A549 (cell line): ENCODE measurements around the gene ZSCAN22. TPM values are rescaled to one million over a fixed set of nuclear protein-coding genes. Genes with fewer than 3 reads are reported as not detected.

Experiments used
- ATAC-seq, 2 experiments: fragments of 200-7000 bp in 1 of 2; fragments of >200 bp in 1 of 2; cut with Nextera tagmentation in 1 of 2; cut with Tn5 transposase in 1 of 2; 3 replicates each; pipeline versions ENCODE4 v1.8.0 to v1.9.1; 2018 to 2020; ENCODE audit warnings: mild to moderate bottlenecking in 1 of 2, moderate library complexity in 1 of 2
- CTCF ChIA-PET: fragments of 300-600 bp; sonication (Branson Sonifier 250); formaldehyde crosslinking; extraction: SDS; loops from one replicate; lab custom pipeline; 2021; ENCODE audit warnings: antibody characterized with exemption, inconsistent platforms; lab: Yijun Ruan, JAX
- POLR2A ChIA-PET: fragments of 350-600 bp; formaldehyde crosslinking; extraction: SDS; loops from one replicate; lab custom pipeline; 2021; ENCODE audit warnings: antibody characterized with exemption, inconsistent platforms; lab: Yijun Ruan, JAX
- DNase-seq, 2 experiments: peaks; one replicate each; pipeline versions ENCODE4 v3.0.0 to v3.0.0-alpha.2; 2011 to 2016; ENCODE audit warnings: low read depth in 1 of 2, low spot score in 1 of 2
- FAIRE-seq: peaks from 2 replicates; lab custom pipeline; 2011; peaks lifted over from hg19 to GRCh38; lab: Jason Lieb, UNC
- H3K27ac ChIP-seq, 2 experiments: fragments of >200 bp; sonication (Bioruptor Twin); formaldehyde crosslinking; 3 replicates each; pipeline ENCODE4 v1.5.1; 2016 to 2017
- H3K4me1 ChIP-seq: fragments of >200 bp; sonication (Bioruptor Twin); formaldehyde crosslinking; 3 replicates; pipeline ENCODE4 v1.6.1; 2016
- H3K4me2 ChIP-seq: fragments of >200 bp; sonication (Bioruptor Twin); formaldehyde crosslinking; 3 replicates; pipeline ENCODE4 v1.6.1; 2016
- H3K4me3 ChIP-seq: fragments of >200 bp; sonication (Bioruptor Twin); formaldehyde crosslinking; 3 replicates; pipeline ENCODE4 v1.5.1; 2016
- H3K9me3 ChIP-seq: fragments of >200 bp; sonication (Bioruptor Twin); formaldehyde crosslinking; 3 replicates; pipeline ENCODE4 v1.6.1; 2016
- CBX2 ChIP-seq: fragments of 200-600 bp; sonication (generic); IDR thresholded peaks from 2 replicates; pipeline ENCODE4 v1.6.1; 2016; ENCODE audit warnings: low read depth, mild to moderate bottlenecking, borderline replicate concordance
- ESRRA ChIP-seq: fragments of 150-350 bp; IDR thresholded peaks from 2 replicates; pipeline ENCODE4 v1.6.1; 2014; ENCODE audit warnings: mild to moderate bottlenecking, low read length, borderline replicate concordance
- FOSL2 ChIP-seq, 2 experiments: fragments of 450-650 bp in 1 of 2; fragments of >200 bp in 1 of 2; sonication (Bioruptor Twin) in 1 of 2; formaldehyde crosslinking; IDR thresholded peaks; 2 replicates each; pipeline versions ENCODE4 v1.5.0 to v1.6.1; 2016 to 2020; ENCODE audit warnings: mild to moderate bottlenecking in 1 of 2, moderate library complexity in 1 of 2
- FOXS1 ChIP-seq: fragments of 250-450 bp; sonication (Bioruptor Pico); IDR thresholded peaks from 2 replicates; pipeline ENCODE4 v1.5.0; 2020; ENCODE audit warnings: mild to moderate bottlenecking, moderate library complexity
- HEYL ChIP-seq: fragments of 250-450 bp; sonication (Bioruptor Pico); IDR thresholded peaks from 2 replicates; pipeline ENCODE4 v1.8.0; 2021; ENCODE audit warnings: mild to moderate bottlenecking, moderate library complexity
- HOXA7 ChIP-seq: fragments of 250-450 bp; sonication (Bioruptor Pico); IDR thresholded peaks from 2 replicates; pipeline ENCODE4 v1.5.0; 2020; ENCODE audit warnings: mild to moderate bottlenecking, moderate library complexity
- HOXB13 ChIP-seq: fragments of 250-450 bp; sonication (Bioruptor Pico); IDR thresholded peaks from 2 replicates; pipeline ENCODE4 v1.5.0; 2020; ENCODE audit warnings: low read depth, mild to moderate bottlenecking, moderate library complexity
- JUN ChIP-seq, 2 experiments: fragments of >200 bp; sonication (Bioruptor Twin); formaldehyde crosslinking; IDR thresholded peaks; 2 replicates in 1 of 2; 3 replicates in 1 of 2; pipeline ENCODE4 v1.6.1; 2016 to 2017
- MYC ChIP-seq: IDR thresholded peaks from 2 replicates; pipeline ENCODE4 v1.6.1; 2012; ENCODE audit warnings: mild to moderate bottlenecking, inconsistent platforms, low read length, improper control_type of control experiment, borderline replicate concordance
- NFE2L2 ChIP-seq: fragments of 150-350 bp; conservative IDR thresholded peaks from 2 replicates; pipeline ENCODE4 v1.6.1; 2014; ENCODE audit warnings: low read length
- NR3C1 ChIP-seq: fragments of >200 bp; sonication (Bioruptor Twin); formaldehyde crosslinking; IDR thresholded peaks from 3 replicates; pipeline ENCODE4 v1.6.1; 2017
- PHF8 ChIP-seq: fragments of 200-600 bp; sonication (generic); IDR thresholded peaks from 2 replicates; pipeline ENCODE4 v1.6.1; 2016; ENCODE audit warnings: low read depth, mild to moderate bottlenecking, antibody characterized with exemption, moderate library complexity, borderline replicate concordance
- POLR2A ChIP-seq: IDR thresholded peaks from 2 replicates; pipeline ENCODE4 v1.6.1; 2012; ENCODE audit warnings: mild to moderate bottlenecking, low read length
- POLR2AphosphoS2 ChIP-seq: conservative IDR thresholded peaks from 2 replicates; pipeline ENCODE4 v1.6.1; 2012; ENCODE audit warnings: low read length, improper control_type of control experiment, inconsistent platforms
- RARB ChIP-seq: fragments of 250-450 bp; sonication (Bioruptor Pico); IDR thresholded peaks from 2 replicates; pipeline ENCODE4 v1.8.0; 2021; ENCODE audit warnings: mild to moderate bottlenecking, moderate library complexity
- RFX5 ChIP-seq: fragments of 450-650 bp; IDR thresholded peaks from 2 replicates; pipeline ENCODE4 v1.7.1; 2014; ENCODE audit warnings: antibody characterized with exemption, mild to moderate bottlenecking, moderate library complexity
- SREBF2 ChIP-seq: fragments of 450-650 bp; IDR thresholded peaks from 2 replicates; pipeline ENCODE4 v1.6.1; 2014; ENCODE audit warnings: mild to moderate bottlenecking, moderate library complexity
- ZC3H11A ChIP-seq: fragments of 450-650 bp; IDR thresholded peaks from 2 replicates; pipeline ENCODE4 v1.6.1; 2014; ENCODE audit warnings: antibody characterized with exemption, mild to moderate bottlenecking
- ZFP36 ChIP-seq: fragments of 450-650 bp; IDR thresholded peaks from 2 replicates; pipeline ENCODE4 v1.6.1; 2014; ENCODE audit warnings: borderline replicate concordance; ENCODE audit not compliant: partially characterized antibody
- ZSCAN20 ChIP-seq: fragments of 250-450 bp; sonication (Bioruptor Pico); IDR thresholded peaks from 2 replicates; pipeline ENCODE4 v1.8.0; 2022; ENCODE audit warnings: mild to moderate bottlenecking, moderate library complexity
- WGBS: methylation state at CpG from one replicate; pipeline ENCODE4 v1.1.6; 2017; ENCODE audit errors: missing lambda C conversion rate; 5-methylcytosine and 5-hydroxymethylcytosine counted together
- polyA plus RNA-seq, 4 experiments: library from polyadenylated mRNA; depleted of rRNA in 3 of 4; stranded (reverse); fragments of >200 nt; fragmentation: RNase III in 1 of 4; extraction: RNeasy Plus Mini Kit Qiagen cat#74134 plus additional on column Dnase treatment in 1 of 4; gene quantifications; 2 replicates in 3 of 4; 3 replicates in 1 of 4; pipeline ENCODE4 v1.2.3, GENCODE V29; 2011 to 2017
- TF ChIP-seq, protein P1 (sequence below): IDR thresholded peaks from 2 replicates; pipeline ENCODE4 v1.6.1; 2012
- TF ChIP-seq, protein P2 (sequence below): fragments of 150-350 bp; IDR thresholded peaks from 2 replicates; pipeline ENCODE4 v1.6.1; 2014; ENCODE audit warnings: low read depth, mild to moderate bottlenecking, low read length
- TF ChIP-seq, protein P3 (sequence below): fragments of 250-450 bp; sonication (Bioruptor Pico); IDR thresholded peaks from 2 replicates; pipeline ENCODE4 v1.5.0; 2020; ENCODE audit warnings: low read depth, mild to moderate bottlenecking, moderate library complexity
- TF ChIP-seq, protein P4 (sequence below): fragments of >200 bp; sonication (Bioruptor Twin); formaldehyde crosslinking; IDR thresholded peaks from 3 replicates; pipeline ENCODE4 v1.5.1; 2016
- TF ChIP-seq, protein P5 (sequence below): IDR thresholded peaks from 2 replicates; pipeline ENCODE4 v1.6.1; 2012
- TF ChIP-seq, protein P6 (sequence below): fragments of 450-650 bp; IDR thresholded peaks from 2 replicates; pipeline ENCODE4 v1.6.1; 2014; ENCODE audit warnings: antibody characterized with exemption

ZSCAN22 gene
- polyA plus RNA-seq, 2 of the 4 experiments (the other 2 are of a cell fraction), result 2.0 to 4.4 TPM

DNA sequence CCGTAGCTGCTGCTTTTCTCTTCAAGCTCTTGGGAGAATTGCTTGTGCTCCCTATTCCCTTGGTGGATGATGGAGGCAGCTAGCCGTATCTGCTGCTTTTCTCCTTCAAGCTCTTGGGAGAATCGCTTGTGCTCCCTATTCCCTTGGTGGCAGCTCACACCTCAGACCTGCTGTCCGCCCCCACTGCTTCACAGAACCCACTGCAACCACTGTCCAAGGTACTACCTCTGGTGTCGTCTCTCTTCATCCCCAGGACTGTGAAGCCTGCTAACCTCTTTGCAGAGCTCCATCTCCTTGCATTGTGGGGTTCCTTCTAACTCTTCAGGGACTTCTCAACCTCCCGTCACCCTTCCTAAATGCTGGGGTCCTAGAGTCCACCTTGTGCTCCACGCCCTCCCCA lies 26.2 kb upstream of the ZSCAN22 start:
- ChIA-PET POLR2A (no interaction called here), CTCF (interaction anchor here (0.6 to 1.3 kb wide), 5 partner anchors 9 to 47 kb away, joined by 3 to 5 read pairs (median 3); no protein-coding TSS in a partner anchor)
- DNase-seq, result no peak
- TF ChIP-seq NFE2L2 (no peak), CBX2 (no peak), PHF8 (no peak), NR3C1 (no peak), POLR2A (no peak), HOXB13 (CRISPR knock-in tag) (no peak), HEYL (CRISPR knock-in tag) (no peak), POLR2AphosphoS2 (no peak), FOXS1 (CRISPR knock-in tag) (no peak), ESRRA (no peak), RFX5 (no peak), RARB (no peak), ZFP36 (no peak)
- TF ChIP-seq, protein P1, sequence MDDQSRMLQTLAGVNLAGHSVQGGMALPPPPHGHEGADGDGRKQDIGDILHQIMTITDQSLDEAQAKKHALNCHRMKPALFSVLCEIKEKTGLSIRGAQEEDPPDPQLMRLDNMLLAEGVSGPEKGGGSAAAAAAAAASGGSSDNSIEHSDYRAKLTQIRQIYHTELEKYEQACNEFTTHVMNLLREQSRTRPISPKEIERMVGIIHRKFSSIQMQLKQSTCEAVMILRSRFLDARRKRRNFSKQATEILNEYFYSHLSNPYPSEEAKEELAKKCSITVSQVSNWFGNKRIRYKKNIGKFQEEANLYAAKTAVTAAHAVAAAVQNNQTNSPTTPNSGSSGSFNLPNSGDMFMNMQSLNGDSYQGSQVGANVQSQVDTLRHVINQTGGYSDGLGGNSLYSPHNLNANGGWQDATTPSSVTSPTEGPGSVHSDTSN, result no peak
- TF ChIP-seq, protein P2, sequence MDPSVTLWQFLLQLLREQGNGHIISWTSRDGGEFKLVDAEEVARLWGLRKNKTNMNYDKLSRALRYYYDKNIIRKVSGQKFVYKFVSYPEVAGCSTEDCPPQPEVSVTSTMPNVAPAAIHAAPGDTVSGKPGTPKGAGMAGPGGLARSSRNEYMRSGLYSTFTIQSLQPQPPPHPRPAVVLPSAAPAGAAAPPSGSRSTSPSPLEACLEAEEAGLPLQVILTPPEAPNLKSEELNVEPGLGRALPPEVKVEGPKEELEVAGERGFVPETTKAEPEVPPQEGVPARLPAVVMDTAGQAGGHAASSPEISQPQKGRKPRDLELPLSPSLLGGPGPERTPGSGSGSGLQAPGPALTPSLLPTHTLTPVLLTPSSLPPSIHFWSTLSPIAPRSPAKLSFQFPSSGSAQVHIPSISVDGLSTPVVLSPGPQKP, result no peak
- TF ChIP-seq, protein P3, sequence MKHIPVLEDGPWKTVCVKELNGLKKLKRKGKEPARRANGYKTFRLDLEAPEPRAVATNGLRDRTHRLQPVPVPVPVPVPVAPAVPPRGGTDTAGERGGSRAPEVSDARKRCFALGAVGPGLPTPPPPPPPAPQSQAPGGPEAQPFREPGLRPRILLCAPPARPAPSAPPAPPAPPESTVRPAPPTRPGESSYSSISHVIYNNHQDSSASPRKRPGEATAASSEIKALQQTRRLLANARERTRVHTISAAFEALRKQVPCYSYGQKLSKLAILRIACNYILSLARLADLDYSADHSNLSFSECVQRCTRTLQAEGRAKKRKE (CRISPR knock-in tag), result no peak
- TF ChIP-seq, protein P4, sequence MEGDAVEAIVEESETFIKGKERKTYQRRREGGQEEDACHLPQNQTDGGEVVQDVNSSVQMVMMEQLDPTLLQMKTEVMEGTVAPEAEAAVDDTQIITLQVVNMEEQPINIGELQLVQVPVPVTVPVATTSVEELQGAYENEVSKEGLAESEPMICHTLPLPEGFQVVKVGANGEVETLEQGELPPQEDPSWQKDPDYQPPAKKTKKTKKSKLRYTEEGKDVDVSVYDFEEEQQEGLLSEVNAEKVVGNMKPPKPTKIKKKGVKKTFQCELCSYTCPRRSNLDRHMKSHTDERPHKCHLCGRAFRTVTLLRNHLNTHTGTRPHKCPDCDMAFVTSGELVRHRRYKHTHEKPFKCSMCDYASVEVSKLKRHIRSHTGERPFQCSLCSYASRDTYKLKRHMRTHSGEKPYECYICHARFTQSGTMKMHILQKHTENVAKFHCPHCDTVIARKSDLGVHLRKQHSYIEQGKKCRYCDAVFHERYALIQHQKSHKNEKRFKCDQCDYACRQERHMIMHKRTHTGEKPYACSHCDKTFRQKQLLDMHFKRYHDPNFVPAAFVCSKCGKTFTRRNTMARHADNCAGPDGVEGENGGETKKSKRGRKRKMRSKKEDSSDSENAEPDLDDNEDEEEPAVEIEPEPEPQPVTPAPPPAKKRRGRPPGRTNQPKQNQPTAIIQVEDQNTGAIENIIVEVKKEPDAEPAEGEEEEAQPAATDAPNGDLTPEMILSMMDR, result no peak
- TF ChIP-seq, protein P5, sequence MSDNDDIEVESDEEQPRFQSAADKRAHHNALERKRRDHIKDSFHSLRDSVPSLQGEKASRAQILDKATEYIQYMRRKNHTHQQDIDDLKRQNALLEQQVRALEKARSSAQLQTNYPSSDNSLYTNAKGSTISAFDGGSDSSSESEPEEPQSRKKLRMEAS, result no peak
- TF ChIP-seq, protein P6, sequence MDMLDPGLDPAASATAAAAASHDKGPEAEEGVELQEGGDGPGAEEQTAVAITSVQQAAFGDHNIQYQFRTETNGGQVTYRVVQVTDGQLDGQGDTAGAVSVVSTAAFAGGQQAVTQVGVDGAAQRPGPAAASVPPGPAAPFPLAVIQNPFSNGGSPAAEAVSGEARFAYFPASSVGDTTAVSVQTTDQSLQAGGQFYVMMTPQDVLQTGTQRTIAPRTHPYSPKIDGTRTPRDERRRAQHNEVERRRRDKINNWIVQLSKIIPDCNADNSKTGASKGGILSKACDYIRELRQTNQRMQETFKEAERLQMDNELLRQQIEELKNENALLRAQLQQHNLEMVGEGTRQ, result no peak
- no peak for ATAC-seq
- 94% methylated on average over 7 of the region's 7 CpGs for WGBS
- Histone ChIP-seq H3K27ac (no peak overlapping the region), H3K9me3 (peaks cover 89% of the 10 kb centered on the region), H3K4me2 (no peak overlapping the region), H3K4me1 (no peaks in the 10 kb centered on the region), H3K4me3 (no peak overlapping the region)
- FAIRE-seq, result no peak

DNA sequence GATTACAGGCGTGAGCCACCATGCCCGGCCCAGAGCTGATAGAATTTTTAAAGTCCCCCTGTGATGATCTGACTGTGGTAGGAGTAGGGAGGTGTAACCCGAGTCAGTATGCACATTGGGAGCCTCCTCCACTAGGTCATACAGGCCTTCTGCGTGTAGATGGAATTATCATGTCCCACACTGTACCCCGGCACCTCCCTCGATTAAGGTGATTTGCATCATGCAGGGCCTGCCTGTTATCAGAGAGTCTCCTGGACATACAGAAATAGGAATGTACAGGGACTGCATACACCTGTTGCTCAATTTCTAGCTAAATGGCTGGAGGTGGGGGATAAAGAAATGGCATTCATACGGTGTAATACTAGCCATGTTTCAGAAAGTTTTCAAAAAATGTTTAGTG lies 22.5 kb upstream of the ZSCAN22 start:
- peak overlapping the region; percentile 63; the same call in 2 of the 3 replicates for H3K4me2 ChIP-seq
- FAIRE-seq (no peak), DNase-seq (no peak), ATAC-seq (no peak)
- TF ChIP-seq JUN (IDR thresholded peaks at IDR 0.05), result no peak
- TF ChIP-seq ZSCAN20 (CRISPR knock-in tag), result no peak
- no peak for TF ChIP-seq POLR2AphosphoS2
- TF ChIP-seq HOXA7 (CRISPR knock-in tag), result no peak
- TF ChIP-seq FOSL2 (IDR thresholded peaks at IDR 0.05), result no peak
- TF ChIP-seq FOSL2 (CRISPR knock-in tag; IDR thresholded peaks at IDR 0.05), result no peak
- no peak for TF ChIP-seq RARB
- TF ChIP-seq ZFP36, result no peak
- TF ChIP-seq HOXB13 (CRISPR knock-in tag), result no peak
- TF ChIP-seq, protein P6, result no peak
- no peak for TF ChIP-seq NFE2L2
- no peak for TF ChIP-seq ZC3H11A
- no peak for TF ChIP-seq MYC
- TF ChIP-seq SREBF2, result no peak
- ChIA-PET POLR2A (no interaction called here), CTCF (interaction anchor here (0.8 kb wide), 1 partner anchor 18 kb away, joined by 3 read pairs; no protein-coding TSS in a partner anchor)
- WGBS, result 90% methylated on average over 7 of the region's 7 CpGs
- no peak overlapping the region for H3K27ac ChIP-seq
- H3K9me3 ChIP-seq, result peaks cover 66% of the 10 kb centered on the region
- H3K4me3 ChIP-seq, result no peak overlapping the region
- 0 out of 3 replicates have a peak, but pooled peaks cover 4% of the 10 kb centered on the region for H3K4me1 ChIP-seq
